Large intestine (tissue), 3 donors: ENCODE results near the gene CHD3. TPM values are rescaled to one million over a fixed set of nuclear protein-coding genes. Genes with fewer than 3 reads are reported as not detected.

ENCODE experiments used
- DNase-seq, 2 donors: peaks; one replicate each; pipeline versions ENCODE4 v3.0.0 to v3.0.0-alpha.2; 2013
- H3K27ac ChIP-seq: one replicate; pipeline ENCODE4 v1.5.1; 2013; ENCODE audit warnings: low read length
- H3K27me3 ChIP-seq: 2 replicates; pipeline ENCODE4 v1.6.1; 2013; ENCODE audit warnings: low read length; ENCODE audit not compliant: control insufficient read depth, insufficient read depth
- H3K36me3 ChIP-seq: 2 replicates; pipeline ENCODE4 v1.6.1; 2013; ENCODE audit warnings: low read length; ENCODE audit not compliant: control insufficient read depth, insufficient read depth
- H3K4me1 ChIP-seq: one replicate; pipeline ENCODE4 v1.6.1; 2013; ENCODE audit warnings: low read length; ENCODE audit not compliant: control insufficient read depth, insufficient read depth
- H3K4me3 ChIP-seq: one replicate; pipeline ENCODE4 v1.5.1; 2013; ENCODE audit warnings: low read length
- H3K9me3 ChIP-seq: one replicate; pipeline ENCODE4 v1.6.1; 2013; ENCODE audit warnings: mild to moderate bottlenecking, low read depth, low read length, moderate library complexity; ENCODE audit not compliant: control insufficient read depth
- WGBS: methylation state at CpG from one replicate; pipeline ENCODE4 v1.1.5; 2013; ENCODE audit warnings: low lambda C conversion rate; ENCODE audit not compliant: insufficient coverage; 5-methylcytosine and 5-hydroxymethylcytosine counted together
- polyA plus RNA-seq: library from polyadenylated mRNA; unstranded; fragments of 120-200 nt; gene quantifications from one replicate; pipeline ENCODE4 v1.2.1, GENCODE V29; 2013

The CHD3 gene
- polyA plus RNA-seq, 1 donor: 73.8 TPM

DNA sequence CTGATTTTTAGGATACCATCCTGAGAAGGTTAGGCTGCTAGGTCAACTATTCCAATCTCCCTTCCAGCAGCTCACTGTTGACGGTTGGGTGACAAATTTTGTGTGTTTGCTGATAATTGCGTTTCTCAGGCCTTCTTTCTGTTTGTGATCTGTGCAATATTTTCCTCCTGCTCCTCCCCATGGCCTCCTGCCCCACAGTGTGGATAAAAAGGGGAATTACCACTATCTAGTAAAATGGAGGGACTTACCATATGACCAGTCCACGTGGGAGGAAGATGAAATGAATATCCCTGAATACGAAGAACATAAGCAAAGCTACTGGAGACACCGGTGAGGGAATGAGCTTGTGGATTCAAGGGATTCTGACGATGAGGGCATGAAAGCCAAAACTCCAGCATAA is 9.2 kb downstream of the CHD3 start:
- Histone ChIP-seq H3K4me1 (no peaks in the 10 kb centered on the region), H3K27me3 (no peaks in the 10 kb centered on the region), H3K36me3 (peaks cover 85% of the 10 kb centered on the region), H3K4me3 (no peak overlapping the region), H3K27ac (no peak overlapping the region), H3K9me3 (no peaks in the 10 kb centered on the region)
- WGBS: 63% methylated on average over 3 of the region's 6 CpGs
- DNase-seq: peak in 1 of 2 donors; percentile 50

DNA sequence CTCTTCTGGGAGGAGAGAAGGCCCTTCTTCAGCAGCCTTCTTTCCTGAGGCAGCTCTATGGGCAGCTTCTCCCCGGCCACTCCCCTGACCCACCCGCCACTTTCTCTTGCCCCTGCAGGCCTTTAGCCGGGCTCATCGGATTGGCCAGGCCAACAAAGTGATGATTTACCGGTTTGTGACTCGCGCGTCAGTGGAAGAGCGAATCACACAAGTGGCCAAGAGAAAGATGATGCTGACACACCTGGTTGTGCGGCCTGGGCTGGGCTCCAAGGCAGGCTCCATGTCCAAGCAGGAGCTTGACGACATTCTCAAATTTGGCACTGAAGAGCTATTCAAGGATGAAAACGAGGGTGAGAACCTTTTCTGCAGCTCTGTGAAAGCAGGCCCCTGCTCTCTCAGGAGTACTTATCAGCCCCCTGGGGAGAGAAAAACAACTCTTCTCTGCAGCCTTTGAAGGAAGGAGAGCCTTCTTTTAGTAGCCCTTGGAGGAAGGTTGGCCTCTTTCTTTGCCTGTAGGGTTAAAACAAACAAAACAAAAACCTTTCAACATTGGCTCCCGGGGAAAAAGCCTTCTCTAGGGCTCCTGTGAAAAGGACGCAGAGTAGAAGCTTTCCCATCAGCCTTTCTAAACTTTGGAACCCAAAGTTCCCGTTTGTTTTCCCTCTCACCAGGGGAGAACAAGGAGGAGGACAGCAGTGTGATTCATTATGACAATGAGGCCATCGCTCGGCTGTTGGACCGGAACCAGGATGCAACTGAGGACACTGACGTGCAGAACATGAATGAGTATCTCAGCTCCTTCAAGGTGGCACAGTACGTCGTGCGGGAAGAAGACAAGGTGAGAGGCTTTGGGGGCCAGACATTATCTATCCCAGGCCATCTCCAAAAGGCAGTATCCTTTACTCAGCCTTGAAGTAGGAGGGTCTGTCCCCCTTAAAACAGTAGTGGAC is 14.8 kb downstream of the CHD3 start:
- WGBS: no CpG with 5 or more reads among the region's 22 CpGs
- Histone ChIP-seq H3K4me1 (no peaks in the 10 kb centered on the region), H3K27me3 (no peaks in the 10 kb centered on the region), H3K27ac (no peak overlapping the region), H3K4me3 (no peak overlapping the region), H3K9me3 (no peaks in the 10 kb centered on the region), H3K36me3 (peaks cover 97% of the 10 kb centered on the region)
- no peak for DNase-seq

DNA sequence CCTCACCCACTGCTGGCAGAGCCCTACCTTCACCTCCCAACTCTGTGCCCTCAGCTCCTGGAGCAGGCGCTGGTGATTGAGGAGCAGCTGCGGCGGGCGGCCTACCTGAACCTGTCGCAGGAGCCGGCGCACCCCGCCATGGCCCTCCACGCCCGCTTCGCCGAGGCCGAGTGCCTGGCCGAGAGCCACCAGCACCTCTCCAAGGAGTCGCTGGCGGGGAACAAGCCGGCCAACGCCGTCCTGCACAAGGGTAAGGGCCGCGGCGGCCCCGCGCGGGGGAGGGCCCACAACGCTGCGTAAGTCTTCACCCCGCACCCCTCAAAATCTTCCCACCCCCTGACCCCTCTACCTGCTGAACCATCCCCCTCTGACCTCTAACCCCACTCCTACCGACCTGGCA is 20.5 kb downstream of the CHD3 start:
- Histone ChIP-seq H3K4me1 (no peaks in the 10 kb centered on the region), H3K36me3 (peaks cover 81% of the 10 kb centered on the region), H3K27me3 (no peaks in the 10 kb centered on the region), H3K9me3 (no peaks in the 10 kb centered on the region), H3K27ac (no peak overlapping the region), H3K4me3 (no peak overlapping the region)
- WGBS: no CpG with 5 or more reads among the region's 29 CpGs
- no peak for DNase-seq

DNA sequence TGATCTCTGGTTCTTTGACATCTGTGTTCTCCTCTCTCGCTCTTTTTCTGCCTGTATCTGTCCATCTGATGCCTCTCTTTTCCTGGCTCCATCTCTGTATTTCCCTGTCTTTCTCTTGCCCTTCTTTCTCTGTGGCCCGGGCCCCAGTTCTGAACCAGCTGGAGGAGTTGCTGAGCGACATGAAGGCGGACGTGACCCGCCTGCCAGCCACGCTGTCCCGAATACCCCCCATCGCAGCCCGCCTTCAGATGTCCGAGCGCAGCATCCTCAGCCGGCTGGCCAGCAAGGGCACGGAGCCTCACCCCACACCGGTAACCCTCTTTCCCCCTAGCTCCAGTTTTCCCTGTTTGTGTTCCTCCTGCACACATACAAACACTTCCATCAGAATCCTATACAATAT is 21.7 kb downstream of the CHD3 start:
- H3K27ac ChIP-seq: no peak overlapping the region
- H3K27me3 ChIP-seq: no peaks in the 10 kb centered on the region
- 100% methylated on average over 1 of the region's 15 CpGs for WGBS
- DNase-seq: no peak
- peaks cover 69% of the 10 kb centered on the region for H3K36me3 ChIP-seq
- H3K4me3 ChIP-seq: no peak overlapping the region
- no peaks in the 10 kb centered on the region for H3K9me3 ChIP-seq
- H3K4me1 ChIP-seq: peaks cover 7% of the 10 kb centered on the region

DNA sequence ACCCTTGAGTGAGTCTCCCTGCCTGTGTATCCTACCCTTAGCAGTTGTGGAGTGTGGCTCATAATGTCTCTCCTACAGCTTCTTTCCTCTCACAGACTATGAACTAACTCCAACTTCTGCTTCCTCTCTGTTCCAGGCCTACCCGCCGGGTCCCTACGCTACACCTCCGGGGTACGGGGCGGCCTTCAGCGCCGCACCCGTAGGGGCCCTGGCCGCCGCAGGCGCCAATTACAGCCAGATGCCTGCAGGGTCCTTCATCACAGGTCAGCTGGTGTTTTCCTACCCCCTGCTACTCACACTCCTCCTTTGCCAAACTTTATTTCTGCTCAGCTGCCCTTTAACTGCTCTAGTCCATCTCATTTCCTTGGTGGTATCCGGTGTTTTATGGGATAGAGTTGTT is 22.1 kb downstream of the CHD3 start:
- H3K36me3 ChIP-seq: peaks cover 65% of the 10 kb centered on the region

DNA sequence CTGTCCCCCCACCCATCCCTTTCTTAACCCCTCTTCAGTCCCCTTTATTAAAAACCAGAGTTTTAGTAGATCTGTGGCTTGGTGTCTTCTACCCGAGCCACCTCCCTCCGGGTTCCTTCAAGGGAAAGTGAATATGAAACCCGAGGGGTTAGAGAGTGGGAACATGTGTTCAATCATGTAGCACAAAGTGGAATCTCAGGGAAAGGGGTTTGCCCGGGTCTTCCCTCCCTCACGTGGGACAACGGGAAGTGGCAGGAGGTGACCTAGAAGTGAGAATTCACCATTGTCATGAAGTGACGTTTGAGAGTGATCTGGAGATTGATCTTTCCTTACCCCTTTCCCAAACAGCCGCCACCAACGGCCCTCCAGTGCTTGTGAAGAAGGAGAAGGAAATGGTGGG is 22.5 kb downstream of the CHD3 start:
- peaks cover 61% of the 10 kb centered on the region for H3K36me3 ChIP-seq
- peaks cover 11% of the 10 kb centered on the region for H3K4me1 ChIP-seq
- H3K27ac ChIP-seq: no peak overlapping the region
- H3K27me3 ChIP-seq: no peaks in the 10 kb centered on the region
- DNase-seq: no peak
- WGBS: no CpG with 5 or more reads among the region's 9 CpGs
- H3K9me3 ChIP-seq: peaks cover 1% of the 10 kb centered on the region
- H3K4me3 ChIP-seq: no peak overlapping the region

More for the DNA sequence above, 22.1 kb downstream of the CHD3 start:
- no CpG with 5 or more reads among the region's 13 CpGs for WGBS
- no peak overlapping the region for H3K27ac ChIP-seq
- no peak overlapping the region for H3K4me3 ChIP-seq
- peaks cover 9% of the 10 kb centered on the region for H3K4me1 ChIP-seq
- no peak for DNase-seq
- no peaks in the 10 kb centered on the region for H3K9me3 ChIP-seq
- H3K27me3 ChIP-seq: no peaks in the 10 kb centered on the region

DNA sequence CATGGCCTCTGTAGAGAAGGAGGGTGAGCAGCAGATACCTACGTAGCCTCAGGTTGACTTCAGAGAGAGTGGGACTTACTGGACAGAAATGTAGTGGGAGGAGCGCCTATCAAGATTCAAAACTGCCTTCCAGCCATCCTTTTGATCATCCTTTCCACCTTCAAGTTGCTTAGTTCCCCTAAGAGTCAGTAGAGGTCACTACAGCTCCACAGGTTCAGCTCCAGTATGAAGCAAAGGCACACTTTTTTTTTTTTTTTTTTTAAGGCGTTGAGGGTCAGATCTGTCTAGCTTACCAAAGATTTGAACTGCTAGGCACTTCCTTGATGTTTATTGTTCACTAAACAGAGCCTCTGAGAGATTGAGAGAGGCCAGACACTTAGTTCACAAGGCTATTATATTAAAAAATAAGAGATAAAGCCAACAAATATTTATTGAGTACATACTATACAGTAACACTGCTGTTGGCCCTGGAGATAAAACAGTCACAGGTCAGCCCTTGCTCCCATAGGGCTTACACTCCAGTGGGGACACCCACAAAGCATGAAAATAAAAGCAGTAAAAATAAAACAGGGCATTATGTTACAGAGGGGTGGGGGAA is 24.4 kb downstream of the CHD3 start:
- Histone ChIP-seq H3K4me1 (peaks cover 16% of the 10 kb centered on the region), H3K27ac (no peak overlapping the region), H3K36me3 (peaks cover 42% of the 10 kb centered on the region), H3K9me3 (peaks cover 4% of the 10 kb centered on the region), H3K4me3 (no peak overlapping the region), H3K27me3 (no peaks in the 10 kb centered on the region)
- peak; percentile 66 to 68 for DNase-seq
- WGBS: no CpG with 5 or more reads among the region's 3 CpGs

DNA sequence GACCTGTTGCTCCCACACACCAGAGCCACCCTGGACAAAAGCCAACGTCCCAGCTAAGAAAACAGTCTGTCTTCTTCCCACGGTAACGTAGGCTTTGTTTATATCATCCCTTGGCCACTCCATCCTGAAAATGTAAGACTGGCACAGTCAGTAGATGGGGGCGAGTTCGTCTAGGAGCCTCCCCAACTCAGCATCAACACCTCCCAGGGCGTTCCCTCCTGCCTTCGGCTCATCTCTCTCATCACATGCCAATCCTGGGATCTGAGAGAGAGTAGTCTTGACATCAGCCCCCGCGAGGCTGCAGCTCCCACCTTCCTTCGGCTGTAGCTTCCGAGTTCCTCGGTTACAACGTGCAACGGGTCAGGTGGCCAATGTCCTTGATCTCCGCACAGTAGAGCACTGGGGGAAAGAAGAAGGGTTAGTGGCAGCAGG is 26.6 kb downstream of the CHD3 start:
- peaks cover 20% of the 10 kb centered on the region for H3K36me3 ChIP-seq
- no peak for DNase-seq
- WGBS: no CpG with 5 or more reads among the region's 15 CpGs
- peaks cover 4% of the 10 kb centered on the region for H3K9me3 ChIP-seq
- H3K27ac ChIP-seq: peak overlapping the region; percentile 65
- H3K4me1 ChIP-seq: peaks cover 16% of the 10 kb centered on the region
- H3K4me3 ChIP-seq: peak overlapping the region; percentile 51
- no peaks in the 10 kb centered on the region for H3K27me3 ChIP-seq

DNA sequence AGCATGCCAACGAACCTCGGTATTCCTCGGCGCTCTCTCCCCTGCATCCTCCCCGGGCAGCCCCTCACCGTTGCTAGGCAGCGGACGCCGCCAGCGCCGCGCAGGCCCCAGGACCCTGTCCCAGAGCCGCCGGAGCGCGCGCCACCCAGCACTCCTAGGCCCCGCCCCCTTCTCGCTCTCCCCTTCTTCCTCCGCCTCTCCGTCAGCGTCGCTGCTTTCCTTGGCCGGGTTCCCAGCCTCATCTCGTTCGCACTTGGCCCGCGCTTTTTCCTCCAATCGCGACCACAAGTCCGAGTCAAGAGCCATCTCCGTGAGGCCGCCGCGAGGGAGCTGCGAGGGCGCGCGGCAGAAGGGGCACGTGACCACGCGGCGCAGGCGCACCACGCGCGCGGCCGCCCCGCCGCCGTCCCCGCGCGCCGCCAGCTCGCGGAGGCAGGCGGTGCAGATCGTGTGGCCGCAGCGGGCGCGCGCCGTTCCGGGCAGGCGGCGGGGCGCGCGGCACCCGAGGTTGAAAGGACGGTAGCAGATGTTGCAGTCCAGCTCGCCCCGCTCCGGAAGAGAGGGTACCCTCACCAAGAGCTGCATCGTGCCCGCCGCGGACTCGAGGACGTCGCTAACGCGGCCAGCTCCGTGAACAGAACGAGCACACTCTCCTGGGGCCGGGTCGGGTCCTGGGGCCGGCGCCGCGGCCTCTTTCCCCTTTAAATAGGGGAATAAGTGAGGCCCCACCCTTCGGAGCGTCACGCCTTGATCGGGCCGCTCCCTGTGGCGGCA is 27.2 kb downstream of the CHD3 start, which contains the start of gene RNF227:
Gene RNF227 (minus strand): TSS at position 679 of the 774 bp plus-strand sequence. CDS start 94 bp downstream, at position 585.
- Histone ChIP-seq H3K27ac (peak within 1 kb of the TSS; percentile 74), H3K4me3 (peak within 1 kb of the TSS; percentile 51), H3K4me1 (peaks cover 16% of the 10 kb centered on the region), H3K9me3 (peaks cover 4% of the 10 kb centered on the region), H3K36me3 (peaks cover 14% of the 10 kb centered on the region), H3K27me3 (no peaks in the 10 kb centered on the region)
- peak; percentile 94 to 97 for DNase-seq
- no CpG with 5 or more reads among the region's 100 CpGs for WGBS

DNA sequence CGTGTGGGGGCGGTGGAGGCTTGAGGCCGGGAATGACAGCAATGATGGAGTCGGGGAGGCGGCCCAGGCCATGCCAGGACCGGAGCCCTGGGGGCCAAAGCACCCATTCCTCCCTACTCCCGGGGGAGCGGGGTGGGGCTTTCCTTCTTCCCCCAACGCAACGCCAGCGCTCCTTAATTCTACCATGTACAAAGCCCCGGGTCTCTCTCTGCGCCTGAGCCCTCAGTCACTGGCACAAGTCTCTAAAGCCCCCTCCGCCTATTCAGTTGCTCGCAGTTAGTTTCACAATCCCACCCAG is 27.7 kb downstream of the CHD3 start:
- Histone ChIP-seq H3K4me3 (peak overlapping the region; percentile 47), H3K4me1 (peaks cover 16% of the 10 kb centered on the region), H3K36me3 (peaks cover 9% of the 10 kb centered on the region), H3K27ac (peak overlapping the region; percentile 74), H3K27me3 (no peaks in the 10 kb centered on the region), H3K9me3 (peaks cover 4% of the 10 kb centered on the region)
- no CpG with 5 or more reads among the region's 15 CpGs for WGBS
- DNase-seq: no peak
